Measurements from ENCODE around the gene DUSP22.
"Not testable (repeated sequence)": the region's sequence is repeated elsewhere in the genome, so short reads cannot be mapped to it uniquely, and the experiment has no call there.

DUSP22 gene

GRCh38 chr6:285030-285771 lies 7.1 kb upstream of the DUSP22 start:
- Histone ChIP-seq H3K4me1 (ENCODE audit: control insufficient read depth in 1 of 2, insufficient read depth in 1 of 2, low read depth in 1 of 2, low read length in 1 of 2) (peaks cover 20 to 23% of the 10 kb centered on the region in 2 experiments), H3K27me3 (no peaks in the 10 kb centered on the region), H3K36me3 (no peaks in the 10 kb centered on the region), H3K4me3 (ENCODE audit: low read depth in 1 of 2, low read length in 1 of 2) (no peak overlapping the region), H3K27ac (no peak overlapping the region), H3K9me3 (no peaks in the 10 kb centered on the region)
- no peak for TF ChIP-seq CTCF (IDR thresholded peaks at IDR 0.05)

GRCh38 chr6:285902-286301 lies 6.4 kb upstream of the DUSP22 start:
- not testable (repeated sequence) for H3K4me3 ChIP-seq (ENCODE audit: low read depth in 1 of 2, low read length in 1 of 2); H3K27ac ChIP-seq; H3K36me3 ChIP-seq; H3K27me3 ChIP-seq; H3K9me3 ChIP-seq
- peaks cover 27 to 30% of the 10 kb centered on the region in 2 experiments for H3K4me1 ChIP-seq (ENCODE audit: control insufficient read depth in 1 of 2, insufficient read depth in 1 of 2, low read depth in 1 of 2, low read length in 1 of 2)

GRCh38 chr6:286681-287488 lies 5.4 kb upstream of the DUSP22 start:
- H3K27ac ChIP-seq = no peak overlapping the region
- H3K9me3 ChIP-seq = no peaks in the 10 kb centered on the region
- no peaks in the 10 kb centered on the region for H3K36me3 ChIP-seq
- no peak overlapping the region for H3K4me3 ChIP-seq (ENCODE audit: low read depth in 1 of 2, low read length in 1 of 2)
- no peak for TF ChIP-seq CTCF (IDR thresholded peaks at IDR 0.05)
- H3K4me1 ChIP-seq (ENCODE audit: control insufficient read depth in 1 of 2, insufficient read depth in 1 of 2, low read depth in 1 of 2, low read length in 1 of 2) = peaks cover 34 to 38% of the 10 kb centered on the region in 2 experiments
- H3K27me3 ChIP-seq = no peaks in the 10 kb centered on the region

GRCh38 chr6:287489-287860 lies 4.8 kb upstream of the DUSP22 start:
- no peak for TF ChIP-seq CTCF (IDR thresholded peaks at IDR 0.05)
- Histone ChIP-seq H3K27me3 (no peaks in the 10 kb centered on the region), H3K4me3 (ENCODE audit: low read depth in 1 of 2, low read length in 1 of 2) (no peak overlapping the region), H3K27ac (no peak overlapping the region), H3K9me3 (no peaks in the 10 kb centered on the region), H3K4me1 (ENCODE audit: control insufficient read depth in 1 of 2, insufficient read depth in 1 of 2, low read depth in 1 of 2, low read length in 1 of 2) (peaks cover 35 to 38% of the 10 kb centered on the region in 2 experiments), H3K36me3 (no peaks in the 10 kb centered on the region)

- Histone ChIP-seq H3K27me3 (no peaks in the 10 kb centered on the region), H3K4me1 (ENCODE audit: control insufficient read depth in 1 of 2, insufficient read depth in 1 of 2, low read depth in 1 of 2, low read length in 1 of 2) (peaks cover 47 to 48% of the 10 kb centered on the region in 2 experiments), H3K27ac (peak overlapping the region; percentile 19), H3K36me3 (no peaks in the 10 kb centered on the region), H3K4me3 (ENCODE audit: low read depth in 1 of 2, low read length in 1 of 2) (no peak overlapping the region), H3K9me3 (no peaks in the 10 kb centered on the region)
- no peak for TF ChIP-seq CTCF (IDR thresholded peaks at IDR 0.05)
Measured at GRCh38 chr6:288866-289265, 3.4 kb upstream of the DUSP22 start.
